Stomach (tissue), 4 donors: ENCODE results near the gene ADD3.

Source experiments
- CTCF ChIP-seq, 7 experiments: fragments of 450-650 bp in 4 of 7; fragments of 200-600 bp in 3 of 7; sonication (generic) in 3 of 7; IDR thresholded peaks; one replicate each; pipeline ENCODE4 v1.5.1; 2016 to 2019; ENCODE audit warnings: antibody characterized with exemption in 7 of 7, control low read depth in 2 of 7, mild to moderate bottlenecking in 1 of 7
- EP300 ChIP-seq: sonication (generic); formaldehyde crosslinking; IDR thresholded peaks from one replicate; pipeline ENCODE4 v1.6.1; 2017; ENCODE audit warnings: antibody characterized with exemption
- POLR2A ChIP-seq, 4 donors: fragments of 450-650 bp; IDR thresholded peaks; one replicate each; pipeline ENCODE4 v1.6.1; 2016; ENCODE audit warnings: antibody characterized with exemption in 4 of 4, control low read depth in 2 of 4, mild to moderate bottlenecking in 1 of 4, moderate library complexity in 1 of 4
- POLR2AphosphoS5 ChIP-seq, 3 donors: sonication (generic); formaldehyde crosslinking; IDR thresholded peaks; one replicate each; pipeline ENCODE4 v1.6.1; 2016; ENCODE audit warnings: antibody characterized with exemption in 3 of 3

GRCh38 chr10:110022716-110023504 lies 15.1 kb downstream of the ADD3 start:
- no peak for TF ChIP-seq POLR2AphosphoS5 (IDR thresholded peaks at IDR 0.05)
- no peak for TF ChIP-seq EP300
- TF ChIP-seq CTCF (IDR thresholded peaks at IDR 0.05), result no peak
- TF ChIP-seq POLR2A (IDR thresholded peaks at IDR 0.05), result no peak
